Esophagus muscularis mucosa (tissue), 4 donors: ENCODE results near the gene RPS14.

Source experiments
- CTCF ChIP-seq, 3 experiments: fragments of 200-600 bp in 2 of 3; fragments of 450-650 bp in 1 of 3; sonication (generic) in 2 of 3; IDR thresholded peaks; one replicate each; pipeline ENCODE4 v1.5.1; 2017 to 2019; ENCODE audit warnings: antibody characterized with exemption in 3 of 3, mild to moderate bottlenecking in 2 of 3, moderate library complexity in 1 of 3
- EP300 ChIP-seq: sonication (generic); formaldehyde crosslinking; IDR thresholded peaks from one replicate; pipeline ENCODE4 v1.6.1; 2017; ENCODE audit warnings: antibody characterized with exemption
- POLR2AphosphoS5 ChIP-seq, 2 donors: sonication (generic); formaldehyde crosslinking; IDR thresholded peaks; one replicate each; pipeline ENCODE4 v1.6.1; 2017; ENCODE audit warnings: antibody characterized with exemption in 2 of 2

DNA sequence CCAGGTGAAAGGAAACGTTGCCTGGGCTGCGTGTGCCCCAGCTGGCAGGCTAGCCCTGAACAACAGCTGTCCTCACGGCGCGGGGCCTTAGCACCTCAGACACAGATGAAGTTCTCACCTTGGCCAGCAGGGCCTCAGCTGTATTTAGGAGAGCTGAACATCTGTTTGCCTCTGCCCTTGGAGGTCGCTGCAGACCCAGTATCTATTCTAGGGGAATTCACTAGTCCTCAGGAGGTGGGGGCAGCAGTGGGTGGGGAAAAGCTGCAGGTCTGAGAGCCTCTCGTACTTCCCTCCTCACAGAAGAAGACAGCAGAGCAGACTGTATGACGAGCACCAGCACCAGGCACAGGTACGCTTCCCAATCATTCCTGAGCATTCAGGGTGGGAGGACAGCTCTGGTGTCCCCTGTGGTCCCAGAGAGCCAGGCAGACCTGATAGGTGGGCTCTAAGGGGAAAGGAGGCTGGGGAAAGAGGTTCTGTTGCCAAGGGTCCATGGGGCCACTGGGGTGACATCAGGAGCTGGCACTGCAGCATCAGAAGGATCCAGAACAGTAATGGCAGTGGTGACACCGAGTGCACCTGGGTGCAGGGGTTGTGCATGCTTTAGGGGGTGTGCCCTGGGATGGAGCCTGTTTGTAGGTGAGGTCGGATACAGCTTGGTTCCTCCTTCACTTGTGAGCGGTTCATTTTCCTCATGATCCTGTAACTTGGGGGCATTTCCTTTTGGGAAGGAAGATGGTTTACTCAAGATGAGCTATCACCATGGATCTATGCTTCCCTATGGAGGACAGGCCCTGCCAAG, 50.6 kb downstream of the RPS14 start:
- TF ChIP-seq CTCF (IDR thresholded peaks at IDR 0.05) (peak in 1 of 3 experiments; percentile 24), POLR2AphosphoS5 (IDR thresholded peaks at IDR 0.05) (no peak), EP300 (no peak)
